Suppressor macrophage treated with lipopolysaccharide for 4 hours (primary cell): ENCODE data around the gene RAB33A.

Experiments
- DNase-seq: peaks from one replicate; pipeline ENCODE4 v3.0.0-alpha.2; 2020

RAB33A gene

DNA sequence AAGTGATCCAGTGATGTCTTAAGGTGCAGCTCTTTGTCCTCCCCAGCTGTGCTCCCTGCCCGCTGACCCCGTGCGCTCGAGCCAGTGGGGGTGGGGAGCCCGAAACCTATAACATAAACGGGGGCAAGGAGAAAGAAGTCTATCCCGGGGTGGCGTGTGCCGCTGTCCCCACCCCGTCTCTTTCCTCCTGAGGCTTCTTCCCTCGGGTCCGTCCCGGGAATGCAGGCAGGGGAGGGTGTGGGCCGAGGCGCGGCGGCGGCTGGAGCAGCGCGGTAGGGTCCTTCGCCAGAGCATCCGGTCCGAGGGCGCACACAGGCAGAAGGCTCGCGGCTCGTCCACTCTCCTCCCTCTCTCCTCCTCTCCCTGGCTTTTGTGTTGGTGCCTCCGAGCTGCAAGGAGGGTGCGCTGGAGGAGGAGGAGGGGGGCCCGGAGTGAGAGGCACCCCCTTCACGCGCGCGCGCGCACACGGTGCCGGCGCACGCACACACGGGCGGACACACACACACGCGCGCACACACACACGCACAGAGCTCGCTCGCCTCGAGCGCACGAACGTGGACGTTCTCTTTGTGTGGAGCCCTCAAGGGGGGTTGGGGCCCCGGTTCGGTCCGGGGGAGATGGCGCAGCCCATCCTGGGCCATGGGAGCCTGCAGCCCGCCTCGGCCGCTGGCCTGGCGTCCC is at the start of gene RAB33A:
Gene RAB33A (plus strand): TSS at position 517 of the 681 bp plus-strand sequence. CDS start 101 bp downstream, at position 618.
- DNase-seq: peak; percentile 16

DNA sequence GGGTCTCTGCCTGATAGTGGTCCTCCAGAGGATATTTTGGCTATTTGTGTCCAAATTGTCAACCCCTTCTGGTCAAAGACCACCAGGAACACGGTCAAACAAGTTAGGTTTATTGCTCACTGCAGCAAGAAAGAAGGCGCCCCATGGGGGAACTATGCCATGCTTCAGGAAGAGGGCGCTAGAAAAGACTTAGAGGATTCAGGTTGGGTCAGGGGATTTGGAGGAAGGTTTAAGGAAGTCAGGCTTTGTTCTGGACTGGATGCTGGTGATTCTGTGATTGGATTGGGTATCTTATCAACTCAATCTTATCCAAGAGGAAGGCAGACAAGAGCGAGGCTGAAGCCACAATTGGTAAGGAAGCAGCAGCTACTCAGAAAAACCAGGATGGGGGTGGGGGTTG is 47.2 kb upstream of the RAB33A start:
- no peak for DNase-seq

DNA sequence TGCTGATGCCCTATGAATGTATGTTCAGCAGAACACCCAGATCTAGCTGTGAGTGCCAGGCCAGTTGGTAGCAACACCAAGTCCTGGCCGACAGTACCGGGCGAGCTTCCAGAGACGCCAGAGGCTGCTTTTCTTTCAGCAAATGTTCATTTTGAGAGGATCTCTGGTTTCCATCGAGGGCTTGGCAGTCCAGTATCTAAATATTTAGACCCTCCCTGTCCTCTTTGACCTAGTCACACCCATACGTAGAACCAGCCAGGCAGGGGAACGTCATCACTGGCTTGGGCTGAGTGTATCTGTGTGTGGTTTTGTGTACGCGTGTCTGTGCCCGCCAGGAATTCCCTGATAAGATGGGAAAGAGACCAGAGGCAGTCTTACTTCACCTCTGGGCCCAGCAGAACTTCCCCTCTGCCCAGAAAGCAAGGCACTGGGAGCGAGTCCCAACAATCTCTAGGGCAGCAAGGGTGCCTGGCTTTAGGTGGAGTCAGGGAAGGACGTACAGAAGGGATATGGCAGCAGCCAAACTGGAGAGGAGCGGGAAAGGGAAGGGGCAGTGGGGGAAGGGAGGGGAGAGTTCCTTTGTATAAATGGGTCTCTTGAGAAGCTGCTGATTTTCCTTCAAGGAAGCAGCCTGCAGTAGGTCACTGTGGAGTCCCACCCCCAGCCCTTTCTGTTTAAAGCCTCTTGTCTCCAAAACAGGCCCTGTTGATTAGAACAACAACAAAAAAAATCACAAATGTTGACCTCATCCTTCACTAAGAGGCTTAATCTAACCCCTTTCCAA is 46.5 kb upstream of the RAB33A start:
- no peak for DNase-seq

DNA sequence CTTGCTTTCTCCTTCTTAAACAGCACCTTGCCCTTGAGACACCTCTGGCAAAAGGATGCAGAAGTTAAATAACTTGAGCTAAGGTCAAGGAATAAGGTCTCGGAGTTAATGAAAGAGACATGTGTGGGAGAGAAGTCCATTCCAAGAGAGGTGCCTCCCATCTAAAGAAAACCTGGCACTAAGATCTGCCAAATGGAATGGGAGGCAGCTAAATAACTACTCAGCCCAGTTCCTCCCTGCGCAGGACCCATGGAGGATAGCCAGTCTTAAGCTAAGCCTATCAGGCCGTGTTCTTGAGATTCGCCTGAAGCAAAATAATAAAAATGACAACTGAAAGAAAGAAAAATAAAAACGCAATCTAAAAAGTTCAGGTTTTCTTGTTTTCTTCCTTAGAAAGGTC is 40.8 kb upstream of the RAB33A start:
- no peak for DNase-seq

DNA sequence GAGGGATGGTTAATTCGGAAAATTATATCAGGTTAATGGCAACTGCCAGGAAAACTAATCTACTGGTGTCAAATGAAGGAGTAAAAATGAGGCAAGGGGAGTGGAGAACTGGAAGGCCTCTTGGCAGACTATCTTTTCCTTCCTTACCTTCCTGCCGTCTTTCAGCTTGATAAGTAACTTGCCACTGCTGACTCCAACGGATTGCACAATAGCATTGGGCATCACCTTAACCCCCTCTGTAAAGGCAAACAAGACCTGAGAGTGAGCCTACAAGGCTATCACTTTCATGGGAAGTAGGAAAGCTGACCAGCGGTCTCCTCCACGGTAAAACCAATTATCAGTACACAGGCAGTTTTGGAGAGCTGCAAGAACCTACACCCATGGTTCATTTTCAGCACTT is 35.3 kb upstream of the RAB33A start:
- DNase-seq: no peak

DNA sequence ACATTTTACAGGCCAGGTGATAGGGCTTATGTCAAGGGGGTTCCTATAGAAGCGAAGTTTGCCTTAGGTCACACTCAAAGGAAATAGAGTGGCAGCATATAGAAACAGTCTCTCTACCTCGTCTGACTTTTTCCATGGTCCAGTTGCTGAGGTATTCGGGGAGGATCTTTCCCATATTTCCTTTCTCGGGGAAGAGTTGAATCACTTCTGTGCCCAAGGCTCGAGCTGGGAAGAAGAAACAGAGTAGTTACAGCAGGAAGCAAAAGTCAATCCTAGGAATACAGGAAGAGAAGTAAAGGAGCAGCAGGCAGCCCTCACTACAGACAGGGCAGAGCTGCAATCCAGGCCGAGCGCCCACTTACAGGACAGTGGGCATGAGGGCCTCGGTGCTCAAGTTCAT is 34.8 kb upstream of the RAB33A start:
- DNase-seq: no peak

DNA sequence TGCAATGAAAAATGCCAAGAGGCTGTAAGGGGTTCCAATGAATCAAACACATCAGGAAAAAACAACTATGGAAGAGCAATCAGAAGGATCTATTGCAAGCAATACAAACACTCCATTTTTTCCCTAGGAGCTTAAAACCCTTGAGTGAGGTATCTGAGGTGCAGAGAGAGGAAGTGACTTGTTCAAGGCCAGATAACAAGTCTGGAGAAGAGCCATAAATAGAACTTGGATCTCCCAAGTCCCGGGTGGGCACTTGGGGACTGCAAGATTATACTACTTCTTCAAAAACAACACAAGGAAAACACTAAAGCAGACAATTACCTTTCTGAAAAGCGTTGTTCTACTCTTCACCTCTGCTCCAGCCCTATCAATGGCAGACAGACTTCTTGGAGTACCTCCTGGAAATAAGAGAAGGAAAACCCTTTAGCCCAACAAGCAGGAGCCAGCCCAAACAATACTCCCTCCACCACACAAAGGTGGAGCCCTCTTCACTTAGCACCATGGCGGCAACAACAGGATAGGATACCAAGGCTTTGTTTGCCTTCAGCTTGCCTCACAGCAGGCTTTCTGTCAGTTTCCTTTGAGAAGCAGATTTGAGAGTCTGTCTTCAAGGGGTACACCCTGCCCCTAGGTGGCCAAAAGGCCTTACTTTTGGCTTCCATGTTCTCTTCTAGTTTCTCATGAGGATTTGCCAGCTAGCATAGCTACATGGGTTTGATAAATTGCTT is 32.1 kb upstream of the RAB33A start:
- no peak for DNase-seq

DNA sequence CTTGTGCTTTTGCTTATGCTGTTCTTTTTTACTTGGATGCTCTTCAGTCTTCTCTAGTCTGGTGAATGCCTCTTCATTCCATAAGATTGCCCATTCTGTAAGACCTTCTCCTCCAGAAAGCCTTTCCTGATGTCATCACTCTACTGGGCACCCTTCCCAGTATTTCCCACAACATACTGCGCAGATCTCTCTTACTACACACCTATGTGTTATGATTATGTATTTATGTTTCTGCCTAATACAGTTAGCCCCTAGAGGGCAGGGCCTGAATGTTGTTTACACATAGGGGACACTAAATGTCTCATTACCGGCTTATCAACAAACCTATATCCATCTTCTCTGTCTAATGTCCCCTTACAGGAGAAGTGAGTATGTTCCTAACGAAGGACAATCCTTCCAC is 27.3 kb upstream of the RAB33A start:
- no peak for DNase-seq

DNA sequence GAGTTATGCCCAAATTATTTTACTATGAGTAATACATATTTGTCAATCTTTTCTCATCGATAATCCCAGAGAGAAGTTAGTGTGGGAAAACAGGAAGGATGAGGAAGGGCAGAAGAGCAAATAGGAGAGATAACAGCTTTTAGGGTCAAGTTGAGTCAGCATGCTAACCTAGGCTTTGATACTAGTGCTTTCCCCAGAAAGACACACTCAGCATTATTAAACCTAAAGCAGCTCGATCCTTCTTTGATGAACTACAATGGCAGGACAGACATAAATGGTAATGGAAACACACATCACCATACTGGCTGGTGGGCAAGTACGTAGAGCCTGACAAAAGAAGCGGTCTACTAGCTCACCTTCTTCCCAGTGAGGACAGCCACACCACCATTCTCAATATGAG is 26.6 kb upstream of the RAB33A start:
- no peak for DNase-seq

DNA sequence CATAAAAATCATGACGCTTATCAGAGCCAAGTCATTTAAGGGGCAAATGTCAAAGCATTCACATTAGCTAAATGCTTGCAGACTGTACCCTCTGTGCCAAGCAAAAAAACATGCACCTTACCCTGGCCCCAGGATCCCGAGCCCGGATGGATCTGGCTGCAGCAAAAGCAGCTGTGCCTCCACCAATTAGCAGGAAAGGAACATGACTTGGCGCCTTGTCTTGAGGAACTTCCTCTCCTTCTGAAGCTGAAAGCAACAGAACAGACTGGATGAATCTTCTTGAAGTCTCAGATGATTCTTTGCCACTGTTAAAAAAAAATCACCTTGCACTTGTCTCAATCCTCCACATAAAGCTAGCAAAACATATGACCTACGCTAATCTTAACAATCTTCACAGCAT is 24.1 kb upstream of the RAB33A start:
- no peak for DNase-seq

DNA sequence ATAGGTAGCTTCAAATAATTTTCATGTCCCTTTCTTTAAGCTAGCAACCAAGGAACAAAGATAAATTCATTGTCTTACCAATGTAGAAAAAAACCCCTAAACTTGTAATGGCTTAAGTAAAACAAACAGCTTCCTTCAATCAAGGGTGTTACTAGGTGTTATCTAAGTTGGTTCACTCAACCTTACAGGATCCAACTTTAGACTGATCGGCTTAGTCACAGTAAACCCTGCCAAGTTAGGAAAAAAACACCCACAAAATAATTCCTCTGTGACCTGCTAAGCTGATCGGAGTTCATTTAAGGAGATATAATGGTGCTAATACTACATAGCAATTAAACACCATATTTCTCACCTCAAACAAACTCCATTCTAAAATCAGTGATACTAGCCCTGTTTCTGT is 16.2 kb upstream of the RAB33A start:
- DNase-seq: no peak

DNA sequence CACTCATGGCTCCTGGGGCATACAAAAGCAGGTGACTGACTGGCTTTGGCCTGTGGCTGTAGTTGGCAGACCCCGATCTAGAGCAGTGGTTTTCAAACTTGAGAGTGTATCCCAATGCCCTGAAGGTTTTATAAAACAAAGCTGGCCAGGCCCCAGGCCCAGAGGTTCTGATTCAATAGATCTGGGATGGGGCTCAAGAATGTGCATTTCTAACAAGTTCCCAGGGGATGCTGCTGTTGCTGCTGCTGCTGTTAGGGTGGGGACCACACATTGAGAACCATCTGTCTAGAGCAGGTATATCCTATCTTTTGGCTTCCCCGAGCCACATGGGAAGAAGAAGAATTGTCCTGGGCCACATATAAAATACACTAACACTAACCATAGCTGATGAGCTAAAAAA is 13.5 kb upstream of the RAB33A start:
- DNase-seq: no peak

DNA sequence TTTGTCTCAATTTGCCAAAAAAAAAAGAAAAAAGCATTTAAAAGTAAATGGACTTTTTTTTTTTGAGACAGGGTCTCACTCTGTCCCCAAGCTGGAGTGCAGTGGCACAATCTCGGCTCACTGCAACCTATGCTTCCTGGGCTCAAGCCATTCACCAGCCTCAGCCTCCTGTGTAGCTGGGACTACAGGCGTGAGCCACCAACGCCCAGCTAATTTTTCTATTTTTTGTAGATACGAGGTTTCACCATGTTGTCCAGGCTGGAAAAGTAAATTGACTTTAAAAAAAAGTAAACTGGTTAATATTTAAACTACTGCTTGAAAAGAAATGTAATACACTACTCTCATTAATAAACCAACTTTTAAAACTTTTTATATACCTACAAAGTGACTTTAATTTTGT is 12.0 kb upstream of the RAB33A start:
- DNase-seq: no peak

DNA sequence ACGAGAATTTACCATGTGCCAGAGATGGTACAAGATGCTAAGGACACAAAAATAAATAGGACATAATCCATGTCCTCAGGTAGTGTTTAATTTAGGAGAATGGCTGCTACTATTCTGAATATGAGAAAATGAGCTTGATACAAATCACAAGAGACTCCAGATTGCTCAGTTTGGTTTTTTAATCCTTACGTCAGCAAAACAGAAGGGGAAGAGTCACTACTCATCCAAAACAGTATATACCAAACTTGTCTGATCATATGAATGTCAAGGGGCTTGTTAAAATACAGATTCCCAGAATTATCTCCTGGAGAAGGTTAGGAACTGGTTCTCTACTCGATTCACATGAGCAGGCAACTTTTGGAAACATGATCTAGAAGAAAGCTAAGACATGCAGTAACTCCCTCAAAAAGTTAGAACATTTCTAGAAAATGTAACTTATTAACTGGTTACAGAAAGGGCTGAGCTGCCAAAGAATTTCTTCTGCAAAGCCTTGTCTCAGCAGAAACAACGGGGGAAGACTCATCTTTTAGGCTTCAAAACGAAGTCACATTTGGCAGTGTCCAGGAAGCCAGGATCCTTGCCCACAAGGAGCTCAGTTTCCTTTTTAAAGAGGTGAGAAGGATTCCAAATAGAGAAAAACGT is 9.5 kb upstream of the RAB33A start:
- DNase-seq: no peak

DNA sequence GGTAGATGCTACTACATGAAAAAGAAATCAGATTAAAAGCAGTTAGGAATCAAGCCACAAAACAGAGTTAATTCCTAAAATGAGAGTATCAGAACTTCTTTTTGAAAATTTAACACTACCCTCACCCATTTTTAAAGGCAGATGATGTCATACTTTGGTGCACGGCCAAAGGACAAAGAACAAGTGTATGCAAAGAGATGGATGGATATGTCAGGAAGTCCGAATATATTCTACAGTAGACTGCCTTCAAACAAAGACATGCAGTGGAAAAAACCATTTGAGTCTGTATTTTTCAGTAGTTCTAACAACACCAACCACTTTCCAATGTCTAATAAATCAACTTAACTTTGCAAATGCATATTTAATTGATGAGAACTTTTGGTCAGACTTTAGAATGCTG is 8.4 kb upstream of the RAB33A start:
- no peak for DNase-seq

DNA sequence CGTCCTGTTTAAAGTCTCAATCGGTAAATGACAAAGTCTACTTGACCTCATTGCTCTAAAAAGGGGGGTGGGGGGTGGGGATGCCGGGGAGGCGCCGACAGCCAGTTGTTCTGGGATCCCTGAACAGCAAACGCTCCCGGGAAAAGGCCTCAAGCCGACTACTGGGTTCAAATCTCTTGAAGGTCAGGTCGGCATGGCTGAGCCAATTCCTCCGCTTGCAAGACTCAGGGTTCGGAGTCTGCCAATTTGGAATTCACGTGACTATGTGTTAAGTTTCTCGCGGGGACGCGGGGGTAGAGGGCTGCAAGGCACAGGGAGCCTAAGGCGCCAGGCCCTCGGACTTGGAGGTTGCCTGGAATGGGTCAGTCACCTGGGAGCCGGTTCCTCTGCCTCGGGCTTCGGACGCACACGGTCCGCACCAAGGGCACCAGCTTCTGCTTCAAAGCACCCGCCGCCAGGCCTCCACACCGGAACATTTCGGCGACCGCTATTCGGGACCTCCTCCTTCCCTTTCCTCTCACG is 6.5 kb upstream of the RAB33A start:
- DNase-seq: peak; percentile 41

DNA sequence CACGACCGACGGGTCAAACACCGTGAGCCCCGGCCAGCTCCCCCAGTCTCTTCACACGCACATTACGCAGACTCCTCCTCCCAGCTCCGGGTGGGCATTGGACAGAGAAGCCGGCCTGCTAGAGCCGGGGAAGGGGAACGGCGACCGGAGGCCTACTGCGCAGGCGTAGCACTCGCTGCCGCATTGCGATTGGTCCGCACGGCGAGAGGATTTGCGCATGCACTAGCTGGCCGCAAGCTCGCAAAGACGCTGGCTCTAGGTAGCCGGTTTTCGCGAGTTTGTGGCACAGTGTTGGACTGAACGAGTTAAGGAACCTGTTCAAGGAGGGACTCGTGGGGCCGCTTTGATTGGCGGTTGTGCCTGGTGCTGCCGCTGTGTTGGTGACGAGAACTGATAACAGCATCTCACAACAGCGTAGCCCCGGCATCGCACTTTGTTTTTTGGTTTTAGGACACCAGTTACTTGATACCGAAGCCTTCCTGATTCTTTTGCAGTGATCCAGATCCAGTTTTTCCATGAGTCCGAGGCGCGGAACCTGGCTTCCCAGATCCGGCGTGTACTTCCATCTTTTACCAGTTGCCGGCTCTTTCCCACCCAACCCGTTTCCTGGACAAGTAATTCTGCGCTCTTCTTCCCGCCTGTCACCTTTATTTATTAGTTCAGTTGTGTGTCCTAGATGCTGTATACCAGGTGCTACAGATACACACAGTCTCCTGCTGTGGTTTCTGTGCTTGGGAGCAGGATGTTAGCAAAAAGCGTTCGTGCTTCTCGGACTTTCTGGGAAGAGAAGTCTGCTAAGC is 5.9 kb upstream of the RAB33A start, which contains the start of gene AIFM1:
Gene AIFM1 (minus strand): TSS at position 139 of the 800 bp plus-strand sequence. CDS start 185 bp downstream, outside the sequence.
- peak; percentile 90 for DNase-seq

DNA sequence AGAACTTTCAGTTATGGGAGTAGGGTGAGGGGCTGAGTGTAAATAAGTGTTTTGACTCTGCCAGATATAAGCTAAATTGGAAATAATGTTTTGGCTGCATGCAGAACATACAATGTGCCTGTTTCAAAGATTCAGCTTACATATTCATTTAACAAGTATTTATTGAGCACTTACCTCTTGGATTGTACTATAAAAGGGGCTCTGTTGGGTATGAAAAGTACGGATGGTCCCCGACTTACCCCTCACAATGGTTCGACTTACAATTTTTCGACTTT is 5.3 kb upstream of the RAB33A start:
- DNase-seq: no peak

DNA sequence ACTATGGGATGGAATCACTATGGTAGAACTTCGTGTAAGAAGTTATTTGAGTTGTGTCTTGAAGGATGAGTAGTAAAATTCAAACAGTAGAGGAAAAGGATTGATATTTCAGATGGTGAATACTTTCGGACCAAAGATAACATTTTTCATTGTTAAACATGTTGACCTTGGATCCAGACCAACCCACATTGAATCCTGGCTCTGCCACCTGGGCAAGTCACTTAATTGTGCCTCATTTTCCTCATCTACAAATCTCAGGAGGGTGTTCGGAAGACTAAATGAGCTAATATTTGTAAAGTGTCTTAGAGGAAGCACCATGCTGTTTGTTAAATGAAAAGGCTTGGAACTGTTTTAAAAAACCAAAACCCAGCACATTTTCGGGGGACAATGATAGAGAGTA is 4.7 kb upstream of the RAB33A start:
- no peak for DNase-seq

DNA sequence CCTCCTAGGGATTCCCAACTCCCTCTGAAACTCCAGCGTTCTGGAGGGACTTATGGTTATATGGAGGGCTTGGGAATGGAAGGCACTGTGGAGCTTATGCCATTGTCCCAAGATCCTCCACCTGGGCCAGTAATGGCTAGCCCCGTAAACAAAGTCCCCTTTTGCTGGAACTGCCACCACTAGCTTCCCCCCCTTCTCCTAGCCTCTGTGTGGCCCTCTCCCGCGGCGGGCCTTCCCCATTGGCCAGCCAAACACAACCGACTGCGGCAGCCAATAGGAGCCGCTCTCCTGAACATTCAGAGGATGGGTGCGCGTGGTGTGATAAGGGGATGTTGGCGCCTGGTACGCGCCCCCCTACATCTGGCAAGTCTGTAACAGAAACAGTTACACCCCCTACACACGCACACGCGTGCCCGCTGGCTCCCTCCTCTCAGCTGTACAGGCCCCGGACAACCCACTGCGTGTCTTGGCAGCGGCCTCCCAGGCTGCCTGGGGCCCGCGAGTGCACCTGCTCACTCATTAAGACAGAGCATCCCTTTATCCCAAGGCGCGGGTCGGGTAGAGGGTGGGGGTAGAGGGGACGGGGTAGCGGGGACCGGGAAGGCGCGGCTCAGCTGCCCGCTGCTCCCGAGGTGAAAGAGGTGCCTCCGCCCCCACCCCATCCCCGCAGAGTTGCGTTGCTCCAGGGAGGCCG is 863 bp upstream of the RAB33A start:
- DNase-seq: peak; percentile 30

DNA sequence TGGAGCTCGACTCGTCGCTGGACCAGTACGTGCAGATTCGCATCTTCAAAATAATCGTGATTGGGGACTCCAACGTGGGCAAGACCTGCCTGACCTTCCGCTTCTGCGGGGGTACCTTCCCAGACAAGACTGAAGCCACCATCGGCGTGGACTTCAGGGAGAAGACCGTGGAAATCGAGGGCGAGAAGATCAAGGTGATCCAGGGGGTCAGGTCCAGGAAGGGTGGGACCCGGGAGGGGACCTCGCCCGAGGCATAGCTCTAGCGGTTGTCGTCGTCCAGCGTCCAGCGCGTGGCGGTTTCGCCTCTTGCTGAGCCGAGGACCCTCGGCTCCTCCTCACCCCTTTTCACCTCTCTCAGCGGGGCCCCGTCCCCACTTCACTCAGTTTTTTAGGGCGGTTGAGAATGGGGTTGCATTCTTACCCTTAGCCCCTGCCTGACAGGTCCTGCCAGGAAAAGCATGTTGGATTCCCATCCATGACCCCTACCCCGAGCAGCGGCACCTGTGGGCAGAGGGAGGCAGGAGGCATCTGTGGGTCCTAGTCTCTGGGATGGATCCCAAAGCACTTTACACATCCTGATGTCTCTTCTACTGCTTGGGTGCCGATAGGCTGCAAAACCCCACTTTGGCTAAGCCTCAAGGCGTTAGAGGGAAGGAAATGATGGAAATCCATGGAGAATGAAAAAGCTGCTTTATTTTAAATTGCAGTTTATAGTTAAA is 524 bp downstream of the RAB33A start:
- DNase-seq: no peak
